Esophagus muscularis mucosa (tissue), 4 donors: ENCODE measurements around the gene PLGLB2.
"Not testable (repeated sequence)": the region's sequence is repeated elsewhere in the genome, so short reads cannot be mapped to it uniquely, and the experiment has no call there.

Source experiments
- EP300 ChIP-seq: sonication (generic); formaldehyde crosslinking; IDR thresholded peaks from one replicate; pipeline ENCODE4 v1.6.1; 2017; ENCODE audit warnings: antibody characterized with exemption
- POLR2A ChIP-seq: fragments of 450-650 bp; IDR thresholded peaks from one replicate; pipeline ENCODE4 v1.6.1; 2017; ENCODE audit warnings: antibody characterized with exemption, moderate library complexity, mild to moderate bottlenecking, low read depth
- POLR2AphosphoS5 ChIP-seq, 2 donors: sonication (generic); formaldehyde crosslinking; IDR thresholded peaks; one replicate each; pipeline ENCODE4 v1.6.1; 2017; ENCODE audit warnings: antibody characterized with exemption in 2 of 2
- TF ChIP-seq, protein P1 (sequence below), 3 experiments: fragments of 200-600 bp in 2 of 3; fragments of 450-650 bp in 1 of 3; sonication (generic) in 2 of 3; IDR thresholded peaks; one replicate each; pipeline ENCODE4 v1.5.1; 2017 to 2019; ENCODE audit warnings: antibody characterized with exemption in 3 of 3, mild to moderate bottlenecking in 2 of 3, moderate library complexity in 1 of 3

DNA sequence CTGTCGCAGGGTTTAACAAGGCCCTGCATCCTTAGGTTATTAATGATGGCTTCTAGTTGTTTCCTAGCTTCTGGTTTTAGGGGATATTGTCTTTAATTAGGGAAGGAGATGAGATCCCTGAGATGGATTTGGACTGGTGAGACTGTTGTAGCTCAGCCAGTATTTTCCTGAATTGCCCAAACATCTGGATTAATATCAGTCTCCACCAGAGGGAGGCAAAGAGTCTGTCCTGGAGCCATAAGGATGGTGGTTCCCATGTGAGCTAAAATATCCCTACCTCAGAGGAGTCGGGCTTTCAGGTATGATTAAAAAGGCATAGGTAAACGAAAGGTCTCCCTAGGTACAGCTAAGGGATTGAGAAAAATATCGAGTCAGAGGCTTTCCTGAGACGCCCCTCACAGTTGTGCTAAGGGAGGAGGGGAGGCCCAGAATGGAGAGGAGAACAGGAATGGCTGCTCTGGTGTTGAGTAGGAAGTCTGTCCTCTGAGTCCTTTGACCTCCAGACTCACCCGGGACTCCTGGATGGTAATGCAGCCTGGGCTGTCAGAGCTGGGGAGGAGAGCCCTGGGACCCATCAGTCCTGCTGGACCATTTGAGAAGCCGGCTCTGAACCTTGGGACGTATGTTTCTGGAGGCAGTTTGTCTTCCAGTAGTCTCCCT lies 19.8 kb upstream of the PLGLB2 start:
- TF ChIP-seq, protein P1, sequence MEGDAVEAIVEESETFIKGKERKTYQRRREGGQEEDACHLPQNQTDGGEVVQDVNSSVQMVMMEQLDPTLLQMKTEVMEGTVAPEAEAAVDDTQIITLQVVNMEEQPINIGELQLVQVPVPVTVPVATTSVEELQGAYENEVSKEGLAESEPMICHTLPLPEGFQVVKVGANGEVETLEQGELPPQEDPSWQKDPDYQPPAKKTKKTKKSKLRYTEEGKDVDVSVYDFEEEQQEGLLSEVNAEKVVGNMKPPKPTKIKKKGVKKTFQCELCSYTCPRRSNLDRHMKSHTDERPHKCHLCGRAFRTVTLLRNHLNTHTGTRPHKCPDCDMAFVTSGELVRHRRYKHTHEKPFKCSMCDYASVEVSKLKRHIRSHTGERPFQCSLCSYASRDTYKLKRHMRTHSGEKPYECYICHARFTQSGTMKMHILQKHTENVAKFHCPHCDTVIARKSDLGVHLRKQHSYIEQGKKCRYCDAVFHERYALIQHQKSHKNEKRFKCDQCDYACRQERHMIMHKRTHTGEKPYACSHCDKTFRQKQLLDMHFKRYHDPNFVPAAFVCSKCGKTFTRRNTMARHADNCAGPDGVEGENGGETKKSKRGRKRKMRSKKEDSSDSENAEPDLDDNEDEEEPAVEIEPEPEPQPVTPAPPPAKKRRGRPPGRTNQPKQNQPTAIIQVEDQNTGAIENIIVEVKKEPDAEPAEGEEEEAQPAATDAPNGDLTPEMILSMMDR (IDR thresholded peaks at IDR 0.05) = not testable (repeated sequence)
- not testable (repeated sequence) for TF ChIP-seq POLR2AphosphoS5 (IDR thresholded peaks at IDR 0.05); EP300; POLR2A
